ENCODE data around the gene OR4C46.
"Not testable (repeated sequence)": the region's sequence is repeated elsewhere in the genome, so short reads cannot be mapped to it uniquely, and the experiment has no call there.

The OR4C46 gene

DNA sequence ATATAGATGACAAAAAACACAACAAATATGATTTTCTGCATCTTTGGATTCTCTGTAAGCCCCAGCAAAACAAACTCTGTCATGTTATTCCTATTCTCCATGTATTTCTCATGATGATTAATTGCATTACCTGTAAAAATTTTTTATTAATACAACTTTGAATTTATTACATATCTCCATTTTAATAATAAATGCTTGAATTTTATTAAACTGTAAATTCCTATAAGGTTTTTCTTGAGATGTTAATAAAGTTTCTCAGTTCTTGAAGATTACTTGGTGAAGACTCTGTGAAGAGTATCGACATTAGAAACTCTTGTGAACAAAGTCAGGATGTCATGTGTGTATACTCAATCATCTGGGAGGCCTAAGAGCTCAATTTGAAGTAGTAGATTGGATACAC lies at the start of gene OR4C46:
Gene OR4C46 (minus strand): TSS at position 101 of the 400 bp plus-strand sequence. CDS start 0 bp downstream, at position 101.
- no peak for TF ChIP-seq ZNF114 (tag by site-specific recombination; IDR thresholded peaks at IDR 0.05)
- no peak for TF ChIP-seq ZNF350 (tag by site-specific recombination; IDR thresholded peaks at IDR 0.05)
- no peak for TF ChIP-seq ZNF776 (tag by site-specific recombination; IDR thresholded peaks at IDR 0.05; ENCODE audit: borderline replicate concordance)
- no peak for TF ChIP-seq ZNF48 (tag by site-specific recombination; IDR thresholded peaks at IDR 0.05)
- no peak for TF ChIP-seq YY1 (tag by site-specific recombination; IDR thresholded peaks at IDR 0.05)
- Histone ChIP-seq H3K4me1 (ENCODE audit: control insufficient read depth, insufficient read depth, low read length) (no peaks in the 10 kb centered on the region), H3K27ac (ENCODE audit: extremely low read depth, low read depth, low read length) (no peak within 1 kb of the TSS), H3K36me3 (ENCODE audit: control insufficient read depth in 2 of 2, insufficient read depth in 1 of 2, low read length in 2 of 2) (no peaks in the 10 kb centered on the region), H3K4me3 (ENCODE audit: low read depth, low read length) (no peak within 1 kb of the TSS), H3K9me3 (ENCODE audit: control insufficient read depth, insufficient read depth, low read depth, low read length) (no peaks in the 10 kb centered on the region)
- CTCF ChIA-PET, result no interaction called here
- POLR2A ChIA-PET, result no interaction called here

DNA sequence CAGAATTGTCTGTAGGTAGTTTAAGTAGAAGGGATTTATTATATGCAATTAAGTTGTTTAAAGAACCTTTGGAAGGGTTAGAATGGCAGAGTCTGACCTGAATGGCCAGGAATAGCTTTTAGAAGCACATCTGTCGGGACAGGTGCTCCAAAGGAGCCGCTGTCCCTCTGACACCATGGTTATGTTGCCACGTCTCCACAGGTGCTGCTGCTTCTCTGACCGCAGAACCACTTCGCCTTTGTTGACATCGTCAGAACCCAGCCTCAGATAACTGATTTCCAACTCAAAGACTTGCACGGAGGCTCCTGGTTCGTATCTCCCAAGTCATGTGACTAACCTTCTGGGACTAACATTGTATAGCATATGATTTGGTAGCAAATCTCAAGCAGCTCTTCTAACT lies 41.8 kb upstream of the OR4C46 start:
- H3K9me3 ChIP-seq (ENCODE audit: control insufficient read depth, insufficient read depth, low read depth, low read length); H3K4me3 ChIP-seq (ENCODE audit: low read depth, low read length); POLR2A ChIA-PET; H3K36me3 ChIP-seq (ENCODE audit: control insufficient read depth in 2 of 2, insufficient read depth in 1 of 2, low read length in 2 of 2); H3K4me1 ChIP-seq (ENCODE audit: control insufficient read depth, insufficient read depth, low read length); CTCF ChIA-PET; H3K27ac ChIP-seq (ENCODE audit: extremely low read depth, low read depth, low read length): not testable (repeated sequence)

DNA sequence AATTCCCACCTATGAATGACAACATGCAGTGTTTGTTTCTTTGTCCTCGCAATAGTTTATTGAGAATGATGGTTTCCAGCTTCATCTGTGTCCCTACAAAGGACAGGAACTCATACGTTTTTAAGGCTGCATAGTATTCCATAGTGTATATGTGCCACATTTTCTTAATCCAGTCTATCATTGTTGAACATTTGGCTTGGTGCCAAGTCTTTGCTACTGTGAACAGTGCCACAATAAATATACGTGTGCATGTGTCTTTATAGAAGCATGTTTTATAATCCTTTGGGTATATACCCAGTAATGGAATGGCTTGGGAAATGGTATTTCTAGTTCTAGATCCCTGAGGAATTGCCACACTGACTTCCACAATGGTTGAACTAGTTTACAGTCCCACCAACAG lies 42.4 kb downstream of the OR4C46 start:
- H3K36me3 ChIP-seq (ENCODE audit: control insufficient read depth in 2 of 2, insufficient read depth in 1 of 2, low read length in 2 of 2); POLR2A ChIA-PET; H3K27ac ChIP-seq (ENCODE audit: extremely low read depth, low read depth, low read length); H3K4me1 ChIP-seq (ENCODE audit: control insufficient read depth, insufficient read depth, low read length); CTCF ChIA-PET; H3K9me3 ChIP-seq (ENCODE audit: control insufficient read depth, insufficient read depth, low read depth, low read length); H3K4me3 ChIP-seq (ENCODE audit: low read depth, low read length): not testable (repeated sequence)

DNA sequence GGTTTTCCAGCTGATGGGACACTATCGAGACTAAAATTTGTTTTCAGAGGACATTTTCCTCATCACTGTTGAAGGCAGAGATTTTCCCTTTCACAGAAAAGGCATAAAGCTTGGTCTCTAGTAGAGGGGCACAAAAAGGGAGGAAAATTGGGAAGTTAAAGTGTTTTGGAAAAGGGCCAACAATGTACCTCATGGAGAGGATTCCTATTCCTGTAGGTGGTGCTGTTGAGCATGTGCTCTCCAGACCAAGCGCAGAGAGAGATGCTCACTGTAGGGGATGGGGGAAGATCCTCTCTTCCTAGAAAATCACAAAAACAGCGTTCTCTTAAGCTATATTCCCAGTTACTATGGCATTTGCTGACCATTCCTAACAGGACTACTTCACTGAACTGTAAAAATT lies 44.9 kb downstream of the OR4C46 start:
- no peak overlapping the region for H3K4me3 ChIP-seq (ENCODE audit: low read depth, low read length)
- POLR2A ChIA-PET, result no interaction called here
- CTCF ChIA-PET, result interaction anchor here (0.6 kb wide), 1 partner anchor 810 kb away, joined by 3 read pairs; no protein-coding TSS in a partner anchor

More for the DNA sequence above, 44.9 kb downstream of the OR4C46 start:
- Histone ChIP-seq H3K36me3 (ENCODE audit: control insufficient read depth in 2 of 2, insufficient read depth in 1 of 2, low read length in 2 of 2) (no peaks in the 10 kb centered on the region), H3K27ac (ENCODE audit: extremely low read depth, low read depth, low read length) (no peak overlapping the region), H3K9me3 (ENCODE audit: control insufficient read depth, insufficient read depth, low read depth, low read length) (no peaks in the 10 kb centered on the region), H3K4me1 (ENCODE audit: control insufficient read depth, insufficient read depth, low read length) (no peaks in the 10 kb centered on the region)
- TF ChIP-seq ZNF19 (tag by site-specific recombination; IDR thresholded peaks at IDR 0.05; ENCODE audit: low read depth) (no peak), ZNF658 (tag by site-specific recombination; IDR thresholded peaks at IDR 0.05) (no peak), ZNF37A (tag by site-specific recombination; IDR thresholded peaks at IDR 0.05) (no peak), ZNF549 (tag by site-specific recombination; IDR thresholded peaks at IDR 0.05) (no peak), ZFP69B (tag by site-specific recombination; IDR thresholded peaks at IDR 0.05) (no peak), ZNF621 (tag by site-specific recombination; IDR thresholded peaks at IDR 0.05) (no peak), ZNF843 (tag by site-specific recombination; IDR thresholded peaks at IDR 0.05) (no peak), ZNF239 (tag by site-specific recombination; IDR thresholded peaks at IDR 0.05) (no peak), KLF7 (tag by site-specific recombination; IDR thresholded peaks at IDR 0.05; ENCODE audit: borderline replicate concordance) (no peak), ZNF16 (tag by site-specific recombination; IDR thresholded peaks at IDR 0.05; ENCODE audit: low read depth) (no peak), ZNF623 (tag by site-specific recombination; IDR thresholded peaks at IDR 0.05) (no peak), ZNF501 (tag by site-specific recombination; IDR thresholded peaks at IDR 0.05) (no peak), ZNF560 (tag by site-specific recombination; IDR thresholded peaks at IDR 0.05; ENCODE audit: borderline replicate concordance) (no peak), MEIS1 (CRISPR knock-in tag; IDR thresholded peaks at IDR 0.05; ENCODE audit: borderline replicate concordance) (no peak), ZBTB7A (tag by site-specific recombination; IDR thresholded peaks at IDR 0.05; ENCODE audit: low read depth) (no peak), ZBTB21 (tag by site-specific recombination; IDR thresholded peaks at IDR 0.05) (no peak)
- TF ChIP-seq, protein P1, sequence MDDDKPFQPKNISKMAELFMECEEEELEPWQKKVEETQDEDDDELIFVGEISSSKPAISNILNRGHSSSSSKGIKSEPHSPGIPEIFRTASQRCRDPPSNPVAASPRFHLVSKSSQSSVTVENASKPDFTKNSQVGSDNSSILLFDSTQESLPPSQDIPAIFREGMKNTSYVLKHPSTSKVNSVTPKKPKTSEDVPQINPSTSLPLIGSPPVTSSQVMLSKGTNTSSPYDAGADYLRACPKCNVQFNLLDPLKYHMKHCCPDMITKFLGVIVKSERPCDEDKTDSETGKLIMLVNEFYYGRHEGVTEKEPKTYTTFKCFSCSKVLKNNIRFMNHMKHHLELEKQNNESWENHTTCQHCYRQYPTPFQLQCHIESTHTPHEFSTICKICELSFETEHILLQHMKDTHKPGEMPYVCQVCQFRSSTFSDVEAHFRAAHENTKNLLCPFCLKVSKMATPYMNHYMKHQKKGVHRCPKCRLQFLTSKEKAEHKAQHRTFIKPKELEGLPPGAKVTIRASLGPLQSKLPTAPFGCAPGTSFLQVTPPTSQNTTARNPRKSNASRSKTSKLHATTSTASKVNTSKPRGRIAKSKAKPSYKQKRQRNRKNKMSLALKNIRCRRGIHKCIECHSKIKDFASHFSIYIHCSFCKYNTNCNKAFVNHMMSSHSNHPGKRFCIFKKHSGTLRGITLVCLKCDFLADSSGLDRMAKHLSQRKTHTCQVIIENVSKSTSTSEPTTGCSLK (tag by site-specific recombination; IDR thresholded peaks at IDR 0.05), result no peak
- TF ChIP-seq, protein P2, sequence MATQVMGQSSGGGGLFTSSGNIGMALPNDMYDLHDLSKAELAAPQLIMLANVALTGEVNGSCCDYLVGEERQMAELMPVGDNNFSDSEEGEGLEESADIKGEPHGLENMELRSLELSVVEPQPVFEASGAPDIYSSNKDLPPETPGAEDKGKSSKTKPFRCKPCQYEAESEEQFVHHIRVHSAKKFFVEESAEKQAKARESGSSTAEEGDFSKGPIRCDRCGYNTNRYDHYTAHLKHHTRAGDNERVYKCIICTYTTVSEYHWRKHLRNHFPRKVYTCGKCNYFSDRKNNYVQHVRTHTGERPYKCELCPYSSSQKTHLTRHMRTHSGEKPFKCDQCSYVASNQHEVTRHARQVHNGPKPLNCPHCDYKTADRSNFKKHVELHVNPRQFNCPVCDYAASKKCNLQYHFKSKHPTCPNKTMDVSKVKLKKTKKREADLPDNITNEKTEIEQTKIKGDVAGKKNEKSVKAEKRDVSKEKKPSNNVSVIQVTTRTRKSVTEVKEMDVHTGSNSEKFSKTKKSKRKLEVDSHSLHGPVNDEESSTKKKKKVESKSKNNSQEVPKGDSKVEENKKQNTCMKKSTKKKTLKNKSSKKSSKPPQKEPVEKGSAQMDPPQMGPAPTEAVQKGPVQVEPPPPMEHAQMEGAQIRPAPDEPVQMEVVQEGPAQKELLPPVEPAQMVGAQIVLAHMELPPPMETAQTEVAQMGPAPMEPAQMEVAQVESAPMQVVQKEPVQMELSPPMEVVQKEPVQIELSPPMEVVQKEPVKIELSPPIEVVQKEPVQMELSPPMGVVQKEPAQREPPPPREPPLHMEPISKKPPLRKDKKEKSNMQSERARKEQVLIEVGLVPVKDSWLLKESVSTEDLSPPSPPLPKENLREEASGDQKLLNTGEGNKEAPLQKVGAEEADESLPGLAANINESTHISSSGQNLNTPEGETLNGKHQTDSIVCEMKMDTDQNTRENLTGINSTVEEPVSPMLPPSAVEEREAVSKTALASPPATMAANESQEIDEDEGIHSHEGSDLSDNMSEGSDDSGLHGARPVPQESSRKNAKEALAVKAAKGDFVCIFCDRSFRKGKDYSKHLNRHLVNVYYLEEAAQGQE (tag by site-specific recombination; IDR thresholded peaks at IDR 0.05), result no peak
